GM18867 (cell line): Measurements from ENCODE around the gene MEGF8.

Experiments
- ATAC-seq: cut with Tn5 transposase; IDR thresholded peaks from one replicate; pipeline ENCODE4 v1.9.1; 2021; ENCODE audit warnings: mild to moderate bottlenecking, moderate library complexity; ENCODE audit not compliant: unreplicated experiment

The MEGF8 gene

DNA sequence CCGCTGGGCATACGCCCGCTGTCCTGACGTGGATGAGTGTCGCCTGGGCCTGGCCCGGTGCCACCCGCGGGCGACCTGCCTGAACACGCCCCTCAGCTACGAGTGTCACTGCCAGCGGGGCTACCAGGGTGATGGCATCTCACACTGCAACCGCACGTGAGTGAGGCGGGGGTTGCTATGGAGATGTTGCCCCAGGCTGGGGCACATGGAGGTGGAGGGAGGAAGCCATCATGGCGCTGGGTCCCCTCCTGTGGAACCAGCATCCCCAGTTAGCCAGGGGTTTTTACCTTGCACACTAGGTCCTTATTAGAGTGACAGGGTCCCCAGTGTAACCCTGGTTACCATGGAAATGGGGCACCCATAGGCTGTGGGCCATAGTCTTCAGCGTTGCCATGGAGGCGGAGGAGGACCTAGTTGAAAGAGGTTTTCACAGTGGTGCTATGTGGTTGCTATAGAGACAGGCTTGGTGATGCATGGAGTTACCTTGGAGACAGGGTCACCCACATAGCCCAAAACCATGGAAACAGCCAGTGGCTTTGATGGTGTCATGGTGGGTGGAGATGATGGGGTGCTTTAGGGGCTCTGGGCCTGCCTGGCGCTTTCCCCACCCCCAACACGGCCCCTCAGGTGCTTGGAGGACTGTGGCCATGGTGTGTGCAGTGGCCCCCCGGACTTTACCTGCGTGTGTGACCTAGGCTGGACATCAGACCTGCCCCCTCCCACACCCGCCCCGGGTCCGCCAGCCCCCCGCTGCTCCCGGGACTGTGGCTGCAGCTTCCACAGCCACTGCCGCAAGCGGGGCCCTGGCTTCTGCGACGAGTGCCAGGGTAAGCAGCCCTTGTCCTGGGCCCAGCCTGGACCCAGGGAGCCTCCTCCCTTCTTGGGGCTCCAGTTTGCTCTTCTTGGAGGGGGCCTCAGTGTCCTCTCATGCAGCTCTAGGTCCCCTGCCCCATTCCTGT lies 27.1 kb downstream of the MEGF8 start:
- peak; percentile 53 for ATAC-seq

DNA sequence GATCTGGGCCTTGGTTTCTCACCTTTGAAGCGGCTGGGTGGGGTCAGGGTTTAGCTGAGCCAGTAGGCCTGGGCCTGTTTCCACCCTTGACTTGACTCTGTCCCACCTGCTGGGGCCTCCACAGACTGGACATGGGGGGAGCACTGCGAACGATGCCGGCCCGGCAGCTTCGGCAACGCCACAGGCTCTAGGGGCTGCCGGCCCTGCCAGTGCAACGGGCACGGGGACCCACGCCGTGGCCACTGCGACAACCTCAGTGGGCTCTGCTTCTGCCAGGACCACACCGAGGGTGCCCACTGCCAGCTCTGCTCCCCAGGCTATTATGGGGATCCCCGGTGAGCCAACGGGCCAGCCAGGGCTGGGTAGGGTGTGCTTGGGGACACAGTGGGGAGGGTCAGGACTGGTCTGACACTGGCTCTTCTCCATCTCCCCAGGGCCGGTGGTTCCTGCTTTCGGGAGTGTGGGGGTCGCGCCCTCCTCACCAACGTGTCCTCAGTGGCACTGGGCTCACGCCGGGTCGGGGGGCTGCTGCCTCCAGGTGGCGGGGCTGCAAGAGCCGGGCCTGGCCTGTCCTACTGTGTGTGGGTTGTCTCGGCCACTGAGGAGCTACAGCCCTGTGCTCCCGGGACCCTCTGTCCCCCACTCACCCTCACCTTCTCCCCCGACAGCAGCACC lies 28.0 kb downstream of the MEGF8 start:
- ATAC-seq: no peak

DNA sequence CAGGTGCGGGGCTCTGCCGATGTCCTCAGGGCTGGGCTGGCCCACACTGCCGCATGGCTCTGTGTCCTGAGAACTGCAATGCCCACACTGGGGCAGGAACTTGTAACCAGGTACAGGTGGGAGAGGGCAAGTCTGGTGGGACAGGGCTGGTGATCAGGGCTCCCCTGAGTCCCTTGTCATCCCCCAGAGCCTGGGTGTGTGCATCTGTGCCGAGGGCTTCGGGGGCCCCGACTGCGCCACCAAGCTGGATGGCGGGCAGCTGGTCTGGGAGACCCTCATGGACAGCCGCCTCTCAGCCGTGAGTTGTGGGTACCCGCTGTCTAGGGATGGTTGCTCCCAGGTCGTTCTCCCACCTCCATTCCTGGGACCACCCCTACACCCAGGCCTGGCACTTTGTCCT lies 30.5 kb downstream of the MEGF8 start:
- no peak for ATAC-seq

DNA sequence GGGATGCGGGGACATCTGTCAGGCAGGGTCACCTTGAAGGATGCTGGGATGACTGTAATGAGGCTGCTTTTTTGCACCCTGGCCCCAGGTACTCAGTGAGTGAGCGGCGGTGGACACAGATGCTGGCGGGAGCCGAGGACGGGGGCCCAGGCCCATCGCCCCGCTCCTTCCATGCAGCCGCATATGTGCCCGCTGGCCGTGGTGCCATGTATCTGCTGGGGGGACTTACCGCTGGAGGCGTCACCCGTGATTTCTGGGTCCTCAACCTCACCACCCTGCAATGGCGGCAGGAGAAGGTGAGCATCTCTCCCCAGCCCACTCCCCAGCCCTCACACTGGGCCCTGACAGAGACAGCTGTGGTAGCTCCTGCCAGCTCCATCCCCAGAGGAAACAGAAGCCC lies 31.3 kb downstream of the MEGF8 start:
- no peak for ATAC-seq

DNA sequence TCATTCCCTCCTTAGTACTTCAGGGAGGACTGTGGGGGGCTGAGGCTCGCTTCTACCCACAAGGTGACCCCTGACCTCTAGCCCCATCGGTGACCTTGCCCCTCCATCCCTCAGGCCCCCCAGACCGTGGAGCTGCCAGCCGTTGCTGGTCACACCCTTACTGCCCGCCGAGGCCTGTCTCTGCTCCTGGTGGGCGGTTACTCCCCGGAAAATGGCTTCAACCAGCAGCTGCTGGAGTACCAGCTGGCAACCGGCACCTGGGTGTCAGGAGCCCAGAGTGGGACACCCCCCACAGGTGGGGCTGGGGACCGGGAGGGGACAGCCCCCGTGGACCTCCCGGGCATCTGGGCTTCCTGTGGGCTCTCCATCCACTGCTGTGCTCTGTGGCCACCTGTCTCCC lies 31.9 kb downstream of the MEGF8 start:
- no peak for ATAC-seq

DNA sequence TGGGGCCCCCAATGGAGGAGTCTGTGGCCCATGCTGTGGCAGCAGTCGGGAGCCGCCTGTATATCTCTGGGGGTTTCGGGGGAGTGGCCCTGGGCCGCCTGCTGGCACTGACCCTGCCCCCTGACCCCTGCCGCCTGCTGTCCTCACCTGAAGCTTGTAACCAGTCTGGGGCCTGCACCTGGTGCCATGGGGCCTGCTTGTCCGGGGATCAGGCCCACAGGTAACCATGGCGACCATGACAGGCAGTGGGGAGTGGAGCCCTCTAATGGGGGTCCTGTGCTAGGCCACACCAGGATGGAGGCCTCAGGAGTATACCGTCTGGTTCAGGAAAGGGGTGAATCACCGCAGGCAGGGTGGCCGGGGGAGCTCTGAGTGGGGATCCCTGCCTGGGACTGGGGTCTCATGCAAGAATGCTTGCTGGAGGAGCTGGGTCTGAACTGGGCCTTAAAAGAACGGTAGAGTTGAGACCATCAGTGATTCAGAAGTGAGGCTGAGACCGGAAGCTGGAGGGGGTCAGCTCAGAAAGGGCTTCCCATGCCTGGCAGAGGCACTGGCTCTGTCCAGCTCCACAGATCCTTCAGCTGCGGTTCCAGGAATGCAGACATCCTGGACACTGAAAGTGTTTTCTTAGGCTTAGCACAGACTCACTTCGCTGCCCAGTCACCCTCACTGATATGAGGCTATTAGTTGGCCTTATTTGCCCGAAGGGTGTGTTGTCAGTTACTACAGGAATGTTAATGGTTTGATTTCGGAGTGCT lies 35.5 kb downstream of the MEGF8 start:
- no peak for ATAC-seq

DNA sequence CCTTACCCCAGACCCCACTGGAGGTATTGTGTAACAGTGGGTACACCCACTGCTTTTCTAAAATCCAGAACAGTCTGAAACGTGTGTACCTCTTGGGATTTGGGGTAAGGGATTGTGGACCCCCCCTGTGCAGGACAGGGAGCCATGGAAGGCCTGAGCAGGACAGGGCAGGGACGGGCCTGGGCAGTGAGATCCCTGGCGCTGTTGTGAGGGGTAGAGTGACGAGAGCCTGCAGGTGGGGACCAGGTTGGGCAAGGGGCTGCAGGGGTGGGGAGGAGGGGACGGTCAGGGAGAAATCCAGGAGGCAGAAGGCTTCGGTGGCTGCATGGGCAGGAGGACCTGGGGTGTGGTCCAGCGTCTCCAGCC lies 36.1 kb downstream of the MEGF8 start:
- ATAC-seq: no peak

DNA sequence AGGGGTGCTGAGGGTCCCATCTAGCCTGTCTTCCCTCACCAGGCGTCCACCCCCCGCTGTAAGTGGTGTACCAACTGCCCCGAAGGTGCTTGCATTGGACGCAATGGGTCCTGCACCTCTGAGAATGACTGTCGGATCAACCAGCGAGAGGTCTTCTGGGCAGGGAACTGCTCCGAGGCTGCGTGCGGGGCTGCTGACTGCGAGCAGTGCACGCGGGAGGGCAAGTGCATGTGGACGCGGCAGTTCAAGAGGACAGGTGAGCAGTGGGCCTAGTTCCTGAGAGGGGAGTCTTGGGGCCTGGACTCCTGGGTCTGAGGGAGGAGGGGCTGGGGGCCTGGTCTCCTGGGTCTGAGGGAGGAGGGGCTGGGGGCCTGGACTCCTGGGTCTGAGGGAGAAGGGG lies 36.9 kb downstream of the MEGF8 start:
- no peak for ATAC-seq

DNA sequence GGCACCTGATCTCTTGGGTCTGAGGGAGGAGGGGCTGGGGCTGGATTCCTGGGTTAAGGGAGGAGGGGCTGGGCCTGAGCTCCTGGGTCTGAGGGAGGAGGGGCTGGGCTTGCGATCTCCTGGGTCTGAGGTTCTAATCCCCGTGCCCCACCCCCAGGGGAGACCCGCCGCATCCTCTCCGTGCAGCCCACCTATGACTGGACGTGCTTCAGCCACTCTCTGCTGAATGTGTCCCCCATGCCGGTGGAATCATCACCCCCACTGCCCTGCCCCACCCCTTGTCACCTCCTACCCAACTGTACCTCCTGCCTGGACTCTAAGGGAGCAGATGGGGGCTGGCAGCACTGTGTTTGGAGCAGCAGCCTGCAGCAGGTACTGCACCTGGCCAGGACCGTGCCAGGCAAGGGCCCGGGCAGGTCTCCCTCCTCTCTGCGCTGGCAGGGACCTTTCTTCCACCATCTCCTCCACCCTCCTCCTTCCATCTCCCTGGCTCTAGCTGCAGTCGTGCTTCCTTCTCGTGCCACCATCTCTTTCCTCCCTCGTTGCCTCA lies 37.5 kb downstream of the MEGF8 start:
- ATAC-seq: no peak

DNA sequence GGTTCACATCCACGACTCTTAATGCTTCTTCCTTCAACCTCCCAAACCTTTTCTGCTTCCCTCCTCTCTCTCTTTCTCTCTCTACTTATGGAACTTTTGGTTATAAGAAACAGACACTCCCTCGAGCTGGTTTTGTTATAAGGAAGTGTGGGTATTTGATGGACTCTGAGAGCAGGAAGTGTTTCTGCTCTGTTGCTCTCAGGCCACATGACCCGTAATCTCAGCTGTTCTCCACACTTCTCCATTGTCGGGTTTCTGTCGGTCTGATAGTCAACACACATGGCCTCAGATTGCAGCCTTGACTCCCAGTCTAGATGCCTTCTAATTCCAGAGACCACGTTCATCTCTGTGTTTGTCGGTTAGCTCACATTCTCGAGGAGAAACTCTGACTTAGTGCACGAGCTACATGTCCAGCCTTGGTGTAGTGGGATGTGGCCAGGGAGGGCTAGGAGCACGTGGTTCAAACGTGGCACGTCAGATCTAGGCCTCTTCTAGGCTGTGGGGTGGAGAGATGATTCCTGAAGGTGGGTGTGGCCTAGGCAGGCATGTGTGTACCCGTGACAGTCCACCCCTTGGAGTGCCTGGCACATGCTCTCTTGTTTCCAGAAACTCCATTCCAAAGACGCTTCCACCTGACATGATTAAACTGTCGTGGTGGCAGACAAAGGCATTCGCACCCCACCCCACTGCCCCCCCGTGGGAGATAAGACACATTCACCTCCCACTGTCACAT lies 38.3 kb downstream of the MEGF8 start:
- no peak for ATAC-seq

DNA sequence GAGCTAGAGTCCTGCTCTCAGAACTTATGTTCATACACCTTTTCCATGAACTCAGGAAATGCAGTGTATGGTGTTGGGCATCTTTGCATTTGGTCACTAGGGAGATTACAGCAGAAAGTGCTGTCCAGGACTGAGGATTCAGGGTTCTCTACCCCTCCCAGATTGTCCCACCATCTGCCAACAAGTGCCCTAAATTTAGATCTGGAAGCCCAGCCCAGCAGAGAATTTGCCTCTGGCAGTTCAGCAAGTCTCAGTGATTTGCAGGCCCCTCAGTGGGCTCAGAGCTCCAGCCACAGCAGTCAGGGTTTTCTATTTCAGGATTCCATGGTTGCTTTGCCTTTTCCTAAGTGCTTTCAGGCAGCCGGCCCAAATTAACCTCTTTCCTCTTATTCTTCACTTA lies 41.2 kb downstream of the MEGF8 start:
- ATAC-seq: no peak

DNA sequence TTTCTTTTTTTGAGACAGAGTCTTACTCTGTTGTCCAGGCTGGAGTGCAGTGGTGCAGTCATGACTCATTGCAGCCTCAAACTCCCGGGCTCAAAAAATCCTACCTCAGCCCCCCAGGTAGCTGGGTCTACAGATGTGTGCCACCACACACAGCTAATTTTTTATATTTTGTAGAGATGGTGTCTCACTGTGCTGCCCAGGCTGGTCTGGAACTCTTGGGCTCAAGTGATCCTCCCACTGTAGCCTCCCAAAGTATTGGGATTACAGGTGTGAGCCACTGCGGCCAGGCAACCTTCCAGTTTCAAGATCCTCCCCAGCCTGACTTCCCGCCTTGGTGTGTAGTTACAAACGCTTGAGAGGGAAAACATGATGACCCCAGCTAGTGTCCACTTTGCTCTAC lies 42.5 kb downstream of the MEGF8 start:
- ATAC-seq: no peak

DNA sequence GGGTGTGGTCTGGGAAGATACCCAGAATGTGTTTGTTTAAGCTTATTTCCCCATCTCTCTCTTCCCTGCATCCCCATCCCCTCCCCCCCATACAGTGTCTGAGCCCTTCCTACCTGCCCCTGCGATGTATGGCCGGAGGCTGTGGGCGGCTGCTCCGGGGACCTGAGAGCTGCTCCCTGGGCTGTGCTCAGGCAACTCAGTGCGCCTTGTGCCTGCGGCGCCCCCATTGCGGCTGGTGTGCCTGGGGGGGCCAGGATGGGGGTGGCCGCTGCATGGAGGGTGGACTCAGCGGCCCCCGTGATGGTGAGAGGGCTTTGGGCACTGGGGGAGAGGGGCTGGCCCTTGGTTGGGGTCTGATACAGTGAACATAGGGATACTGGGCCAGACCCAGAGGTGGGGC lies 42.9 kb downstream of the MEGF8 start:
- ATAC-seq: no peak

DNA sequence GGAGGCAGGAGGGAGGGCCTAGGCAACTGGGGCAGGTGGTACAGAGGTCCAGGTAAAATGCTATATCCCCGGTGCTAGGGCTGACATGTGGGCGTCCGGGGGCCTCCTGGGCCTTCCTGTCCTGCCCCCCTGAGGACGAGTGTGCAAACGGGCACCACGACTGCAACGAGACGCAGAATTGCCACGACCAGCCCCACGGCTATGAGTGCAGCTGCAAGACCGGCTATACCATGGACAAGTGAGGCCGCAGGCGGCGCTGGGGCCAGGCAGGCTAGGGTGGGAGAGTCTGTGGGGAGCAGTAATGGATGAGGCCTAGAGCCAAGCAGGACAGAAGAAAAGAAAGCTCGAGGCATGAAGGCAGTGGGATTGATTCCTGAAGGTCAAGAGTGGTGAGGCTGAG lies 43.3 kb downstream of the MEGF8 start:
- ATAC-seq: no peak

DNA sequence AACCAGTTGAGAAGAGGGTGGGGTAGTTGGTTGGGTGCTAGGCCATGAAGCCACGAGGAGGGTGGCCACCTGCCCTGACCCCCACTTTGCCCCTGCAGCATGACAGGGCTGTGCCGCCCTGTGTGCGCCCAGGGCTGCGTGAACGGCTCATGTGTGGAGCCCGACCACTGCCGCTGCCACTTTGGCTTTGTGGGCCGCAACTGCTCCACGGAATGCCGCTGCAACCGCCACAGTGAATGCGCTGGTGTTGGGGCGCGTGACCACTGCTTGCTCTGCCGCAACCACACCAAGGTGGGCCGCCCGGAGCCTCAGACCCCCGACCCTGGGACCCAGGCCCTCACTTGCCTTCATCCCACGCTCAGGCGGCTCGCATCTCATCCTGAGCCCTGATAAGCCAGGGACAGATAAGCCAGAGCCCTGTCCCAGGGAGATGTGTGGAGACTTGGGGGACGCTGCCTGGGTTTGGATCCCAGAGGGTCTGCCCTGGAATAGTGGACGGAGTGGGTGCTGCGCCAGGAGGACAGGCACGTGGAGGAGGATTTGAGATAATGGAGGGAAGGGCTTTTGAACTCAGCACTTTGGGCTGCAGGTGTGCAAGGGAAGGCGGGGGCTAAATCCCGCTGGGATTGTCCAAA lies 44.1 kb downstream of the MEGF8 start:
- no peak for ATAC-seq

DNA sequence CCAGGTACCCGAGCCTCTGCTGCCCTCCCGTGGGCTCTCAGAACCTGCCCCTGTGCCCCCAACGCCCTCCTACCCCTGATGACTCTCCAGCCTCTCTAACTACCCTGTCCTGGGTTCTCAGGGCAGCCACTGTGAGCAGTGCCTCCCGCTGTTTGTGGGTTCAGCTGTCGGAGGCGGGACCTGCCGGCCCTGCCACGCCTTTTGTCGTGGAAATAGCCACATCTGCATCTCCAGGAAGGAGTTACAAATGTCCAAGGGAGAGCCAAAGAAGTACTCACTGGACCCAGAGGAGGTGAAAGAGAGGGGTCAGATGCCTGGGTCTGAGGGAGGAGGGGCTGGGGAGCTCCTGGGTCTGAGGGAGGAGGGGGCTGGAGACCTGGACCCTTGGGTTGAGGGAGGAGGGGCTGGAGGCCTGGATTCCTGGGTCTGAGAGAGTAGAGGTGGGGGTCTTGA lies 44.7 kb downstream of the MEGF8 start:
- no peak for ATAC-seq

DNA sequence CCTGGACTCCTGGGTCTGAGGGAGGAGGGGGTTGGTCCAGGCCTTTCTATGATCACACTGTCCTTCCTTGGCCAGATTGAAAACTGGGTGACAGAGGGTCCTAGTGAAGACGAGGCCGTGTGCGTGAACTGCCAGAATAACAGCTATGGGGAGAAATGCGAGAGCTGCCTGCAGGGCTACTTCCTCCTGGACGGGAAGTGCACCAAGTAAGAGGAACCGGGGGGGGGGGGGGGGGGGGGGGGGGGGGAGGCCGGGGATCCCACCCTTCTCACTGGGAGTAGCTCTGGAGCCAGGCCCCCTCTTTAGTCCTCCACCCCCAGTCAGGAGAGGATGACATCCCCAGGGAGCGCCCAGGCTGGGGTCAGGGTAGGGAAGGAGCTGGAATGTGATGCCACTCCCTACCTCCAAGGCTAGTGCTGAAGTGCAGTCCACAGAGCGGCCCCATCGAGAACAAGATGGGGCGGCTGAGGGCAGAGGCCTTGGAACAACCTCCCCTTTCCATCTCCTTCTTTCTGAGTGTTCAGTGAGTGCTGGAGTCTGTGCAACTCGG lies 45.3 kb downstream of the MEGF8 start:
- ATAC-seq: no peak

DNA sequence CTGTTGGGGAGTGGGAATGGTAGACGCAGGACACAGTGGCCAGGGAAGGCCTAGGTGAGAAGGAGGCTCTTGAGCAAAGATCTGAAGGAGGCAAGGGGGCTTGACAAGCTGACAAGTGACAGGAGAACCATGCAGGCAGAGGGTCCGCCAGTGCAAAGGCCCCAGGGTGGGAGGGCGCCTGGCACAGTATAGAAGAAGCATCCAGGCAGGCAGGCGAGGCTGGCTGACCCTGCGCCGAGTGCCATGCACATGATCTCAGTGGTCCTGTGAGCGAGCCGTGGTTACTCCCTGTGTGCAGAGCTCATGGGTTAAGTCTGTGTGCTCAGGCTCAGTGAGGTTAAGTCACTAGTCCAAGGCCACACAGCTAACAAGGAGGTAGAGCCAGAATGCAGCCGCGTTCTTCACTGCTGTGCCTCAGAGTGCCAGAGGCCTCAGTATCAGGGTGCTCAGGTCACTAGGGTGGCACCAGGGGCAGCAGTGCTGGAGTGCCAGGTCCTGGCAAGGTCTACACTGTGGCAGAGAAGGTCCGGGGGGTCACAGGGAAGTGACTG lies 49.5 kb downstream of the MEGF8 start:
- no peak for ATAC-seq

DNA sequence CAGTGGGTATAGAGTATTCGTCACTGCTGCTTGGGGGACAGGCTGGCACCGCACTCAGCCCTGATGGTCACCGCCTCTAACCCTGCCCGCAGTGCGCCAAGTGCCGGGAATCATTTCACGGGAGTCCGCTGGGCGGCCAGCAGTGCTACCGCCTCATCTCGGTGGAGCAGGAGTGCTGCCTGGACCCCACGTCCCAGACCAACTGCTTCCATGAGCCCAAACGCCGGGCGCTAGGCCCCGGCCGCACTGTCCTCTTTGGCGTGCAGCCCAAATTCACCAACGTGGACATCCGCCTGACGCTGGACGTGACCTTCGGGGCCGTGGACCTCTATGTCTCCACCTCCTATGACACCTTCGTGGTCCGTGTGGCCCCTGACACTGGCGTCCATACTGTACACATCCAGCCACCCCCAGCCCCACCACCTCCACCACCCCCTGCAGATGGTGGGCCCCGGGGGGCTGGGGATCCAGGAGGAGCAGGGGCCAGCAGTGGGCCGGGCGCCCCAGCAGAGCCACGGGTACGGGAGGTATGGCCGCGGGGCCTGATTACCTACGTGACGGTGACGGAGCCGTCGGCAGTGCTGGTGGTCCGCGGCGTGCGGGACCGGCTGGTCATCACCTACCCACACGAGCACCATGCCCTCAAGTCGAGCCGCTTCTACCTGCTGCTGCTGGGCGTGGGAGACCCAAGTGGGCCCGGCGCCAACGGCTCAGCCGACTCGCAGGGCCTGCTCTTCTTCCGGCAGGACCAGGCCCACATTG lies 50.2 kb downstream of the MEGF8 start:
- ATAC-seq: no peak
